NCI-H82 treated with DMSO at 0.1 percent for 48 hours (cell line): ENCODE data around the gene MAN2B2.

Experiments used
- DNase-seq: peaks from one replicate; lab custom pipeline; 2025; ENCODE audit not compliant: unreplicated experiment; lab: John Stamatoyannopoulos, UW

MAN2B2 gene

DNA sequence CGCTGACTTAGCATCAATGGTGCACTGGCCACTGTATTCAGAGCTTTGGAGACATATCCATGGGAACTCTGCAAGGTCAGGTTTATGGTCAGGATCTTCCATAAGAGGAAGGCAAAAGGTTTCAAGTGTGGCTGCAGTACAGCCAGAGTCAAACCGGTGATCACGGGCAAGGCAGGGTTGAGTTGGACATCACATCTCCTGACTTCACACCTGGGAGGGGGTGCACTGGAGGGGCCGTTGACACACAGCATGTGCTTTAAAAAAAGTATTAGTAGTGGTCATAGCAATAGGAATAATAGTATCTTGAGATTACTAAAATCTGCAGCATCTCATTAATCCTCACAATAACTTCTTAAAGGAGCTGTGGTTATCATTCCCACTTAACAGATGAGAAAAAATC is 28.9 kb upstream of the MAN2B2 start:
- no peak for DNase-seq

DNA sequence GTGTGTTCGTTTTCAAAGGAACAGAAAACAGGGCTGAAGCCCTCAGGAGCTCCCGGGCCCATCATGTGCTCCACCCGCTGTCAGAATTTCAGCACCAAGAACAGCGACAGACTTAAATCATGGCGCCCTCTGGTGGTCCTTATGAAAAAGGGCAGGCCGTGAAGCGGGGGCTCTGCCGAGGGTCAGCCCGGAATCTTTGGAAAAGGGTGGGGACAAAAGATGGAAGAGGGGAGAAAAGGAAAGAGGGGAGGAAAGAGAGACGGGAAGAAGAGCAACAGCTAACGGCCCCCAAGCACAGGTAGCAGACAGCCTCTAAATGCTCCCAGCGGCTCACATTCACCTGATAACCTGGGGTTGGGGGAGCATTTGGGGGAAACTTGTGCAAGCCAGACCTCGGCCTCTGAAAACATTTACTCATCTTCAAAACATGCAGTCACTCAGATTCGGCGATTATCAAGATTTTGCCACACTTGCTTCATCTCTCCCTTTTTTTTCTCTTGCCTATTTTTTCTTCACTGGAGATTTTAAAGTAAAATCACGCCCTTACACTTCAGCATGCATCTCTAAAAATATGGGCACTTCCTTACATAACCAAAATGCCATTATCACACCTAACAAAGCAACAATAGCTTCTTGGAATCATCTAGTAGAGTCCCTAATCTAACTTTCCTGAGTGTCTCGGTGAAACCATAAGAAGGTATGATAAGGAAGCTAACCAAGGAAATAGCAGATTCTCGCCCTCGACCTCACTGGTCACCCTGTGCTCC is 28.1 kb upstream of the MAN2B2 start:
- peak; percentile 18 for DNase-seq

DNA sequence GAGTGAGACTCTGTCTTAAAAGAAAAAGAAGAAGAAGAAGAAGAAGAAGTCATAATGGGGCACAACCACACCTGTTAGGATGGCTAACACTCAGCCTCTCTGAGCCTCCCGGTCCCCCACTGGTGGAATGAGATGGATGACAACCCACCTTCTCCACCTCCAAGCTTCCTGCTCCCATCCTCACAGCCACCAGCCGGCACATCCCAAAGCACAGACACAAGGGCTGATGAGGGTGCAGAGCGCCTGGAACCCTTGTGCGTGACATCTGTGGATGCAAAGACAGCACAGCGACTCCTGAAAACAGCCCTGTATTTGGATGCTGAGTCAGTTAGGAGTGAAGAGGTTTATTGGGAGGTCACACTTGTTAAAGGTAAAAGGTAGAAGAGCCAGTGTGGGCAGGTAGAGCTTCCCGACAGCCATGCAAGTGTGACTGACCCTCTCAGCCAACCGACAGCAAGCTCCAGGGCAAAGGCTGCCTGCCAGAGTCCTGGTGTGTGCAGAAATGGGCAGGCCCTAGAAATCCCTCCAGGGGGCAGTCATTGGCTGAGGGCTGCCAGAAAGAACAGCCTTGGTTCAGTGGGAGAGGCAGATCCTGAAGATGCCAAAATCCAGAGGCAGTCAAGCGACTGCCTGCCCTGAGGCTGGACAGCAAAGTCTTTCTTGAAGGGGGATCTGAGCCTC is 26.6 kb upstream of the MAN2B2 start:
- no peak for DNase-seq

DNA sequence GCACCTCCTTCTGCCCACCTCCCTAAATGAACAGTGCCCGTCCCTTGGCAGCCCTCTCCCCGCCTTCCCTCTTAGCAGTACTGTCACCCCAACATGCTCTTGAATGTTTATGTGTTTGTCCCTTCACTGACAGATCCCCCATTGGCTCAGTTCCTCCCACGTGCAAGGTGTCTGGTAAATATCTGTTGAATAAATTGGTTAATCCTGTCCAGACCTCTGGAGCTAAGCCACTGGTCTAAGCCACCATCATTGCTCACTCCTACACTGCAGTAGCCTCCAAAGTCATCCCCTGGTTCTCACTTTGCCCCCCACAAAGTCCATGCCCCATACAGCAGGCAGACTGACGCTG is 26.1 kb upstream of the MAN2B2 start:
- DNase-seq: no peak

DNA sequence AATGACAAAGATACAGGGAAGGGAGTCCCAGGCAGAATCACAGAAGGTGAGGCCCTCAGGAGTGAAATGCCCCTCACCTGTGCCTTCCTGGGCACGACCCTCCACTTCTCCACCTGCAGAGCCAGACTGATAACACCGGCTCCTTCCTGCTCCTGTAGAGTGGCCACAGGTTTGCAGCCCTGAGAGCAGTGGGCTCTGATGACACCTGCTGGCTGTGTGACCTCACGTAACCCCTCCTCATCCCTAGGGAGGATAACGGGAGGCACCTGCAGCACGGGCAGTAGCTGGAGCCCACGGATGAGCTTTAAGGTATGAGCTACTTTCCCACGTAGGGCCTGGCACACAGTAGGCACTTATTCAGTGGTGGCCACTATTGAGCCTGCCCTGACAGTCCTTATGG is 25.5 kb upstream of the MAN2B2 start:
- DNase-seq: no peak

DNA sequence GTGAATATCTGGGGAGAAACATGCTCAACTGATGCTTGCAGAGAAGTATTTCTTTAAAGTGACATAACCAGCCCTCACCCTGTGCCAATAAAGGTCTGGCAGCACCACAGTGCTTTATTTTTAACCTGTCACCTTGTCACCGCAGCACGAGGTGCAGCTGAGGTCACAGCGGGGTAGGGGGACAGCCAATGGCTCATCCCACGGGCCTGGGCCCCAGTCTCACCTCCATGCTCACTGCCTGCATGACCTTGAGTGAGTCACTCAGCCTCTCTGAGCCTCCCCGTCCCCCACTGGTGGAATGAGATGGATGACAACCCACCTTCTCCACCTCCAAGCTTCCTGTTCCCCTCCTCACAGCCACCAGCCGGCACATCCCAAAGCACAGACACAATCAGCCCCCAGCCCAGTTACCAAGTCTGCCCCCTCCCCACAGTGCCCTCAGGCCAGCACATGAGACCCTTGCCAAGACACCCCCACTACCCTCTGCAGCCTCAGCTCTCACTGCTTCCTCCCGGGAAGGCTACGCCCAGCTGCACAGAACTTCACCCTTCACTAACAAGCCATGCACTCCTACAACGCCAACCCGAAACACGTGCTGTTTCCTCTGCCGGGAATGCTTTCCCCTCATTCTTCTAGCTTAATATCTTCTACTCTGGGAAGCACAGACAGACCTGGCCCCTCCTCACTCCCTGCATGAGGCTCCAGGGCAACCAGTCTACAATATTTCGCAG is 24.9 kb upstream of the MAN2B2 start:
- DNase-seq: no peak

DNA sequence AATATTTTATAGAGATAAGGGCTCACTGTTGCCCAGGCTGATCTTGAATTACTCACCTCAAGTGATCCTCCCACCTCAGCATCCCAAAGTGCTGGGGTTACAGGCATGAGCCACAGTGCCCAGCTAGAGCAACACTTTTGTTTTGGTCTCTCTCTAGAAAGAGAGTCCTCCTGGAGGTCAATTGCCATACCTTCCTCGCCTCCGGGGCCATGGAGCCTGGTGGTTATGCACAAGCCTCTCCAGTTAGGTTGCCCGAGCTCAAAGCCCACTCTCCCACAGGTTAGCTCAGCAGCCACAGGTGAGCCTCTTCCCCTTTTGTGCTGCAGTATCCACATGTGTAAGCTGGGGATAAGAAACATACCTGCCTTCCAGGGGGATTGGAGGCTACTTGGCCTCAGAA is 24.2 kb upstream of the MAN2B2 start:
- no peak for DNase-seq

DNA sequence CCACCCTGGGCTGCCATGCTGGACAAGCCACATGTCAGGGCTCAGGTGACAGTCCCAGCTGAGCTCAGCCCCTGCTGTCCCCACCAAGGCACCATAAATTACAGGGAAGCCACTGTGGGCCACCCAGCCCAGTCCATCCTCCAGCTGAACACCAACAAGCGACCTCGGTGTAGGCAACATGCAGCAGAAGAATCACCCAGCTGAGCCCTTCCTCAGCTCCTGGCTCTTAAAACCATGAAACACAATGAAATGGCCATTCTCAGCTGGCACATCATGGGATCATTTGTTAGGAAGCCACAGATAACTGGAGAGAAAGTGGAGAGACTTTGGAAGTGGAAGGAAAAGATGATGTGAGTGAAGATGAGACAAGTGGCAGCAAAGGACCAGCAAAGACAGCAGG is 23.3 kb upstream of the MAN2B2 start:
- DNase-seq: no peak

DNA sequence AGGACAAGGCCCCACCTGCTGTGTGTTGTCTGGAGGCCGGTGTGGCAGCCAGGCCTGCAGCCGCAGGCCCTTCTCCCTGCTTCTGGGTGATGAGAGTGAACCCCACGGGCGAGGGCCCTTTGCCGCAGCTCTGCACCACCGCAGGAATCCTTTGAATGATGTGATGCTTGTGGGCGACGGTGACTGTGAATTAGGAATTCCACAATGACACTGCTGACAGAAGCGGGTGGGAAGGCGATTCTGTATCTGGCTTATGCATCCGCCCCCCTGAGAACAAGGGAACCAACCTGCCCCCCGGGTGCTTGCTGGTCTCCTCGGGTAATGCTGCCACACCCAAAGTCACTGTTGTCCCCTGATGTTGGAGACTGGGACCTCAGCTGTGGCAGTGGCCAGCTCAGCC is 19.5 kb upstream of the MAN2B2 start:
- DNase-seq: no peak

DNA sequence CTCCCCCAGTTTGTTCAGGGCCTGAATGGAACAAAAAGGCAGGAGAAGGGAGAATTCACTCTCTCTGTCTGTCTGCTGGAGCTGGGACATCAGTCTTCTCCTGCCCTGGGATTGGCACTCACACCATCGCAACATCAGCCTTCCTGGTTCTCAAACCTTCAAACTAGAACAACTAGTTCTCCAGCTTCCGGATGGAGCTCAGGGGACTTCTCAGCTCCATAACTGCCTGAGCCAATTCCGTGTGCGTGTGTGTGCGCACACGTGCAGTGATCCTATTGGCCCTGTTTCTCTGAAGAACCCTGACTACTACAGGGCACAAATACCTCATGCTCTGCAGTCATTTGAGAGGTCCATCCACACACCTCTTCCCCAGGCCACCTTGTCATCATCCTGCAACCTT is 18.7 kb upstream of the MAN2B2 start:
- no peak for DNase-seq

DNA sequence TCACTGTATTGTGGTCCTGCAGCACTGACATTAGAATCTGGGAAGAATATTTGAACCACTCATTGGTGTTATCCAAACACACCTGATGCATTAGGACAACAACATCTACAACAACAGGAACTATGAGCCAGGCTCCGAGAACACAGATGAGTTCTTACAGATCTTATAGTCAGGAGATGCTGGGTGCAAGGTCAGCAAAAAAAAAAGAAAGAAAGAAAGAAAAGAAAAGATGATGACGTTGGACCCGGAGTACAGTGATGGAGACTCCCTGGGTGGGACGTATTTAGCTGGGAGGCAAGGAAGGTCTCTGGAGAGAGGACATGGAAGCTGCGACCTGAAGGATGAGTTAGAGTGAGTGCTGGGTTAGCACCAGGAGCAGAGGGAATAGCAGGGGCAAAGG is 17.8 kb upstream of the MAN2B2 start:
- DNase-seq: no peak

DNA sequence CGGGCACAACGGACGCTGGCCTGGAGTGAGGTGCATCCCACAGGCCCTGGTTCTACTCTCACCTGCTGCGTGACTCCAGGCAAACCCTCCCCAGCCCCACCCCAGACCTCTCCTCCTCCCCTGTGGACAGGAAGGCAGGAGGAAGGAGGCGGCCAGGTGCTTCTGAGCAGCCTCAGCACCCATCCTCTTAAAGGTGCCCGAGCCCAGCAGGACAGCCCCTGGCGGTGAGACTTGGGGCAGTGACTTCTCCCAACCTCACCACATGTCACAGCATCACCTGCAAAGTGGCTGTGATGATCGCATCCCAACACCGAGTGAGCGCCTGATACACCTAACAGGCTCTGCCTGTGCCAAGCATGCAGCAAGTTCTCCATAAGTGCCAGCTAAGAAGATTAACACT is 17.1 kb upstream of the MAN2B2 start:
- DNase-seq: no peak

DNA sequence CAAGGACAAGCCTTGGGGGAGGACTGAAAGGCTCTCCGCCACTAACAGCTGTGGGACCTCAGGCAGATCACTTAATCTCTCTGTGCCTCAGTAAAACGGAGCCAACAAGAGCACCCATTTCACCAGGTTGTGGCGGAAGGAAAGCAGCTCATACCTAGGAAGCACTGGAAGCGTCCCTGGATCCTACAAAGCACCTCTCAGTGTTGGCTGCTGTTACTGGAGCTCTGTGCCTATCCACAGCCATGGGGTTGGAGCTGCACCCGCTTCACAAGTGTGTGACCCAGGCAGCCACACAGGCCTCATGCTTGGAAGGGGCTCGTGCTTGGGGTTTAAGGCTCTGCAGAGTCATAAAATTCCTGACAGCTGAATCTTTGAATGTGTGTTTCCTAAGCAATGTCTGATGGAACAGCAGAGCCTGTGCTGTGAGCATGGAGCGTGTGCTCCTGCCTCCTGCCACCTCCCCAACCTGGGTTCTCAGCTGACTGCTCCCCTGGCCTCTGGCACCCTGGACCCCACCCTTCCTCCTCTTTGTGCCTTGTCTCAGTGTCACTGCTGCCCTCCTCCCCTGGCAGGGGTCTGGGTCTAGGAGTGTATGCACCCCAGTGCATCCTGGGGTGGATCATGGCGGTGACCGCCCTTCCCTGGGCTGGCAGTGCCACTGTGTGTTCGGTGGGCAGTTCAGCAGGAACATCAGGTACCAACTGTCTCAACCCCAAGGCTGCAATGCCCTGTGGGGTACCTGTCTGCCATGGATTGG is 14.4 kb upstream of the MAN2B2 start:
- DNase-seq: no peak

DNA sequence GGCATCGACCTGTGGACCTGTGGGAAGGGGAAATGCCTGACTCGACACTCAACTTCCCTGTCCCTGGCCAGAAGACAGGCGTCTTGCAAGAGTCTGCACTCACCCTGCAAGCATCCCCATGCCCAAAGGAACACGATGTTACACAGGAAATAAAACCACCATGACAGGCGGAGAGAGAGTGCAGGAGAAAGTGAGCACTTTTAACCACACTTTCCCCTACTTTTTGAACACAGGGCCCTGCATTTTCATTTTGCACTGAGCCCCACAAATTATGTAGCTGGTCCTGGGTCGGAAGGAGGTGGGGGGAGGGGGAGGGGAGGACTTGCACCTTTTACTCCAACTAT is 13.8 kb upstream of the MAN2B2 start:
- DNase-seq: no peak

DNA sequence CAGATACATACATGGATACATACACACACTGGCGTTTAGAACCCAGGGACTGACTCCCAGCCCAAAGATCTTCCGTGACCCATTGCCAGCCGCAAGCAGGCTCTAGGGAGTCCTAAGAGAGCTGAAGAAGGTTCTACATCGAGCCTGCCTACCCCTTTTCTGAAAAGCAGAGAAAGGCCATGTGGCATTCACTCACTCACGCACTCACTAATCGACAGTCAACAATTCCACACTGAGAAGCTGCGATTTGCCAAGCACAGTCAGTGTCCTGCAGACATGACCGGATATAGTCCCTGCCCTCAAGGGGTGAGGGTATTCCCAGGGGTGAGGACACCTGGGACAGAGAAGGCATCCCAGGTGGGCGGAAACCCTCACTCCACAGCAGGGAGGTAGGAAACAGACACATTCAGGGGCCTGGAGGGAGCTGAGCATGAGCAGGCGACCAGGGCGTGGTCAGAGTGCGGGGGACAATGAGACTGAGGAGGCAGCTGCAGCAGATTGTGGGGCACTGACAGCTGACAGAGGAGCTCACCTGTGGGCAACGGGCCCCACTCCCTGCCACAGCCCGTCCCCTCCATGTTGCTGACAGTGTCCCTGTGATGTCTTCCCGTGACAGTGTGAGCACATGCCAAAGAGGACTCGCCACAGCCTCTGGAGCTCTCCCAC is 13.2 kb upstream of the MAN2B2 start:
- no peak for DNase-seq

DNA sequence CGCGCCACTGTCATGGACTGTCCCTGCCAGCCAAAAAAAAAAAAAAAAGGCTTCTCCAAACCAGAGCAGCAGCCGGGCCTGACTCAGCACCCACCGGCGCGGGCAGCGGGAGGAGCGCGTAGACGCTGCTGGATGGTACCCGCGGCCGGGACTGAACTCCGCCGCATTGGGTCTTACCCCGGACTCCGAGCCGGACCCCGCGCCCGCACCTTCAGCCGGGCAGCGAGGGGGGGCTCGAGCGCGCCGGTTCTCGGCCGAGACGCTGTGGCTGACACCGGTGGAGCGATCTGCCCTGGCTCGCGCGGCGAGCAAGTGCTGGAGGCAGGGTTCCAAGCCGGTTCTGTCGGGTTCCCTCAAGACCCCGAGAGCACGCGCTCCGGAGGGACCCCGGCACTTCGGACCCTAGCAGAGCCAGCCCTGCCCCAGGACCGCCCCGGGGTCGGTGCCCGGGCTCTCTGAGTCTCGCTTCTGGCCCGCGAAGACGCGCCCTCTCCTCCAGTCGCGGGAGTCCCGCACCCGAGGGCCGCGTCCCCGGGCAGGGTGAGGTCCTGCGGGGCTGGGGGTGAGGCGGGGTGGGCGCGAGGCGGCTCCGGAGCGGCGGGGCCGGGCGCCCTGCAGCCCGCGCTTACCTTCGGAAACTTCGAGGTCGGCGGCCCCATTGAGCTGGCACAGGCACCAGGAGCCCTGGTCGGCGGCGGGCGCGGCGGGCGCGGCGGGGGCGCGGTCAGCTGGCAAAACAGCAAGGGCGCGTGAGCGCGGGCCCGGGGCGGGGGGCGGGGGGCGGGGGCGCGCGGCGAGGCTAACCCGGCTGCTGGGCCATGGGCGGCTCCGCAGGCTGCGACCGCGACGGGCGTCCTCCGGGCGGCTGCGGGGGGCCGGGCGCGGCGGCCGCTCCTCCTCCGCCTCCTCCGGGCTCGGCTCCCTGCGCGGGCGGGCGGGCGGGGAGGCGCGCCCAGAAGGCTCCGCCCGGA is 11.8 kb upstream of the MAN2B2 start:
- DNase-seq: no peak

DNA sequence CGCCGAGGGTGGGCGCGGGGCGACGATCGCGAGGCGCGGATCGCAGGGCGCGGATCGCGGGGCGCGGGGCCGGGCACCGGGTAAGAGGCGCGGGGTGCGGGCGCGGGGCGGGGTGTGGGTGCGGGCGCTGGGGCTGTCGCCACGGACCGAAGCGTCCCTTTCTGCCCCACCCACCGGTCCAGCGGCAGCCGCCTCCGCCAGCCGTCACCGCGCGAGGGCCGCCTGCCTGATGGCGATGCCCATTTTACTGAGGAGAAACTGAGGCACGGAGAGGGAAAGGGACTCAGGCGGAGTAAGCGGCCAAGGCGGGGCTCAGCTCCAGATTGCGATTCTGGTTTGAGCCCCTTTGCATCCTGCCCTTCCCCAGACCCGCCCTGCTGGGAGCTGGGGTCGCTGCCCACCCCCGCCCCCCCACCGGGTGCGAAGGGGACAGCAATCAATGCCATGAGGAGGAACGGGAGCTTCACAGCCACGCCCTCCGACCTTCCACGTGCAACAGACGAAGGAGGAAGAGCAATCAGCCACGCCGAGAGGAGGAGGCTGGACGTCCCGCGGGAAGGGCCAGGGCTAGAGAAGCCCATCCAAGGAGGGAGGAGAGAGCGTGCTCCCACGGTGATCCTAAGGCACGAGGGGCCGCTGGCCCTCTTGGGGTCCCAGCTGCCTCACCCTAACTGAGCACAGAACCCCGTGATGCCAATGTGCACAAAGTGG is 10.9 kb upstream of the MAN2B2 start:
- DNase-seq: no peak

DNA sequence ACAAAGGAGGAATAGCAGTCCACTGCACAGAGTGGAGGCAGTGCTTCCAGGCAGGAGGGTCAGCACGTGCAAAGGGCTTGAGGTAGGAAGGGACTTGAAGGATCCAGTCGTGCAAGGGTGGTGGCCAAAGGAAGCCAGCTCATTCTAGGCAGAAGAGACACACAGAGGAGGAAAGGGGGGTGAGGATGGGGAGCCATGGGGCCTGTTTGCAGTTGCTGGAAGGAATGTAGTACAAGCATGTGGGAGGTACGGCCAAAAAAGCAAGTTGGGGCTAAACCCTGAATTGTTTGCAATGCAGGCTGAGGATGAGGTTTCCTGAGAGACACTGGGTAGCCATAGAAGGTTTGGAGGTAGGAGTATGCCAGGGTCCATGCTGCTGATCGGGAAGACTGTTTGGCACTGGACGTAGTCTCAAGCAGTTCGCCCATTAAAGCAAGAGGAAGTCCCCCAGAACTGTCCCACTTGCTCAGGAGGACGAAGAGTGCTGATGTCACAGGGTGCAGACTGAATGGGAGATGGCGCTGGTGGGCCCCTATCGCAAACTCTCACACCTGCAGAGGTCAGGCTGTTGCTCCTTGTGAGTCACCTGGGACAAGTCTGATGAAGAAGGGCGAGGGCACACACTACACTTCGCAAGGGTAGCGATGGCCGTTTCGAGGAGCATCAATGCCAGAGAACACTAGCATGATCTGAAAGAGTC is 9.1 kb upstream of the MAN2B2 start:
- no peak for DNase-seq
